Astrocyte of the spinal cord (primary cell): Measurements from ENCODE around the gene SAMD9.
"Not testable (repeated sequence)": the region's sequence is repeated elsewhere in the genome, so short reads cannot be mapped to it uniquely, and the experiment has no call there.

Experiments
- DNase-seq: peaks from one replicate; pipeline ENCODE4 v3.0.0; 2011; ENCODE audit warnings: low read depth, low spot score
- H3K4me3 ChIP-seq: 2 replicates; pipeline ENCODE4 v1.5.1; 2011; ENCODE audit warnings: low read depth, mild to moderate bottlenecking, low read length, moderate library complexity
- in situ Hi-C: cut with HindIII; loops from 2 replicates; pipeline ENCODE4 v1.10.0; 2017; ENCODE audit warnings: low sequenced_read_pairs
- TF ChIP-seq, protein P1 (sequence below): IDR thresholded peaks from 2 replicates; pipeline ENCODE4 v1.5.1; 2012; ENCODE audit warnings: low read depth, mild to moderate bottlenecking, low read length, inconsistent platforms

The SAMD9 gene

DNA sequence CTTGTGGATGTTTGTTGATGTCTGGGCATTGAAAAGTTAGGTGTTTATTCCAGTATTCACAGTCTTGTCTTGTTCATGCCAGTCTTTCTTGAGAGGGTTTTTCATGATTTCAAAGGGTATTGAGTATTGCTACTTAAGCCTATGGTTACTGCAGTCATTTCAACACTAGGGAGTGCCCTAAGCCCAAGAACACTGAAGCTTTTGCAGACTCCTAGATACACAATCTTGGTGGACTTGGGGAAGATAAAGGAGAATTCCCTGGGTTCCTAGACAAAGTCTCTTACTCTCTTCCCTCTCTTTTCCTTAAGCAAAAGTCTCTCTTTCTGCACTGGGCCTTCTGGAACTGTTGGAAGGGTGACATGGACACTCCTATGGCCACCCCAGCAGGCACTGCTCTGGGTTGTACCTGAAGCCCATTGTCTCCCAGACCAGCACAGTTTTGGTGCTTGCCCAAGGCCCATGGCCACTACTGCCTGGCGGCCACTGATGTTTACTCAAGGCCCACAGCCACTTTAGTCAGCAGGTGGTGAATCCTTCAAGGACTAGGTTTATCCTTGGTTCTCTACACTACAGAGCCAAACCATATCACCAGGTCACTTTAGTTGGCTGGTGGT is 24.9 kb downstream of the SAMD9 start:
- TF ChIP-seq, protein P1, sequence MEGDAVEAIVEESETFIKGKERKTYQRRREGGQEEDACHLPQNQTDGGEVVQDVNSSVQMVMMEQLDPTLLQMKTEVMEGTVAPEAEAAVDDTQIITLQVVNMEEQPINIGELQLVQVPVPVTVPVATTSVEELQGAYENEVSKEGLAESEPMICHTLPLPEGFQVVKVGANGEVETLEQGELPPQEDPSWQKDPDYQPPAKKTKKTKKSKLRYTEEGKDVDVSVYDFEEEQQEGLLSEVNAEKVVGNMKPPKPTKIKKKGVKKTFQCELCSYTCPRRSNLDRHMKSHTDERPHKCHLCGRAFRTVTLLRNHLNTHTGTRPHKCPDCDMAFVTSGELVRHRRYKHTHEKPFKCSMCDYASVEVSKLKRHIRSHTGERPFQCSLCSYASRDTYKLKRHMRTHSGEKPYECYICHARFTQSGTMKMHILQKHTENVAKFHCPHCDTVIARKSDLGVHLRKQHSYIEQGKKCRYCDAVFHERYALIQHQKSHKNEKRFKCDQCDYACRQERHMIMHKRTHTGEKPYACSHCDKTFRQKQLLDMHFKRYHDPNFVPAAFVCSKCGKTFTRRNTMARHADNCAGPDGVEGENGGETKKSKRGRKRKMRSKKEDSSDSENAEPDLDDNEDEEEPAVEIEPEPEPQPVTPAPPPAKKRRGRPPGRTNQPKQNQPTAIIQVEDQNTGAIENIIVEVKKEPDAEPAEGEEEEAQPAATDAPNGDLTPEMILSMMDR, result peak; percentile 63
- in situ Hi-C loops, result no loop called here
- H3K4me3 ChIP-seq, result no peak overlapping the region
- peak; percentile 41 for DNase-seq

DNA sequence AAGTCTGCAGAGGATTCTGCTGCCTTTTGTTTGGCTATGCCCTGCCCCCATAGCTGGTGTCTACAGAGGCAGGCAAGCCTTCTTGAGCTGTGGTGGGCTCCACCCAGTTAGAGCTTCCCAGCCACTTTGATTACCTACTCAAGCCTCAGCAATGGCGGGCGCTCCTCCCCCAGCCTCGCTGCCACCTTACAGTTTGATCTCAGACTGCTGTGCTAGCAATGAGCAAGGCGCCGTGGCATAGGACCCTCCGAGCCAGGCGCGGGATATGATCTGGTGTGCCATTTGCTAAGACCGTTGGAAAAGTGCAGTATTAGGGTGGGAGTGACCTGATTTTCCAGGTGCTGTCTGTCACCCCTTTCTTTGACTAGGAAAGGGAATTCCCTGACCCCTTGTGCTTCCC is 44.4 kb downstream of the SAMD9 start:
- H3K4me3 ChIP-seq, in situ Hi-C loops, DNase-seq: not testable (repeated sequence)

DNA sequence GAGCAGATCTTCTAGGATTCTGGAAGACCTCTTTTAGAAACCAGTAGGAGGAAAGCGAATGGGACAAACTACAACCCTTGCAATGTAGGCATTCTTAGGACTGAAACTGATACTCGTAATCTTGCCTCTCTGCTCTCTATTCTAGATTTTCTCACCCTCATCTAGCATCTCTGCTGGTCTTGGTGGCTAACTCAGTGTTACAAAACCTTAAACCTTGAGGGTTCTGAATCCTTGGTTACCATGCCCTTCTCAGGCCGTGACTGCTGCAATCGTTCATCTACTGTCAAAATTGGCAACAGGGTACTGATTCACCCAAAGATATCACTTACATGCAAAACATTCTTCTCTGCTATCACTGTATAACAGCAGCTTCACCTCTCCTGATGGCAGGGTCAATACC is 55.2 kb downstream of the SAMD9 start:
- in situ Hi-C loops, result no loop called here
- TF ChIP-seq, protein P1, result no peak
- no peak overlapping the region for H3K4me3 ChIP-seq
- no peak for DNase-seq

DNA sequence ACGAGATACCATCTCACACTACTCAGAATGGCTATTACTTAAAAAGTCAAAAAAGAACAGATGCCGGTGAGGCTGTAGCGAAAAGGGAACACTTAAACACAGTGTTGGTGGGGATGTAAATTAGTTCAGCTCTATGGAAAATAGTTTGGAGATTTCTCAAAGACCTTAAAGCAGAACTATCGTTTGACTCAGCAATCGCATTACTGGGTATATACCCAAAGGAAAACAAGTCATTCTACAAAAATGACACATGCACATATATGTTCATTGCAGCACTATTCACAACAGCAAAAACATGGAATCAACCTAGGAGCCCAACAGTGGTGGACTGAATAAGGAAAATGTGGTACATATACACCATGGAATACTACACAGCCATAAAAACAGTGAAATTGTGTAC is 56.9 kb downstream of the SAMD9 start:
- no peak overlapping the region for H3K4me3 ChIP-seq
- in situ Hi-C loops, result no loop called here
- no peak for DNase-seq
- TF ChIP-seq, protein P1, result no peak

DNA sequence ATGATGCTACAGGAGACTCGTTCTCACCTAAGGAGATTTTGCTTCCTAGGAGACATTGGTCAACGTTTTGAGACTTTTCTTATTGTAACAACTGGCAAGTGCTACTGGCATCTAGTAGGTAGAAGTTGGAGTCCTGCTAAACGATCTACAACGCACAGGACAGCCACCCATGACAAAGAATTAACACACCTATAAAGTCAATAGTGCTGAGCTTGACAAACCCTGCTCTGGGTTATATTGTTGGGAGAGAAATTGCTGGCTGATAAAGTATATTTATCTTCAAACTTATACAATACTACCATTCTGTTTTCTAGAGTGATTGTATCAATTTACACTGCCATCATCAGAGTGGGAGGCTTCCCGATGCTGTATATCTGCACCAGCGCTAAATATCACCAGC is 57.8 kb downstream of the SAMD9 start:
- in situ Hi-C loops, result no loop called here
- H3K4me3 ChIP-seq, result no peak overlapping the region
- TF ChIP-seq, protein P1, result no peak
- no peak for DNase-seq

DNA sequence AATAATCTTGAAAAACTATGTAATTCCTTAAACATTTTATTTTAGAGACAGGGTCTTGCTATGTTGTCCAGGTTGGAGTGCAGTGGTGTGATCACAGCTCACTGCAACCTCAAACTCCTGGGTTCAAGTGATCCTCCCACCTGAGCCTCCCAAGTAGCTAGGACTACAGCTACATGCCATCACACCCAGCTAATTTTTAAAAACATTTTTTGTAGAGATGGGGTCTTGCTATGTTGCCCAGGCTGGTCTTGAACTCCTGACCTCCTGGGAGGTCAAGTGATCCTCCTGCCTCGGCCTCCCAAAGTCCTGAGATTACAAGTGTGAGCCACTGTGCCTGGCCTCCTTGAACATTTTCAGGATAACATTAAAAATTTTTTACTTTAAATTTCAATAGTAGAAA is 61.2 kb downstream of the SAMD9 start:
- DNase-seq, in situ Hi-C loops, H3K4me3 ChIP-seq: not testable (repeated sequence)

DNA sequence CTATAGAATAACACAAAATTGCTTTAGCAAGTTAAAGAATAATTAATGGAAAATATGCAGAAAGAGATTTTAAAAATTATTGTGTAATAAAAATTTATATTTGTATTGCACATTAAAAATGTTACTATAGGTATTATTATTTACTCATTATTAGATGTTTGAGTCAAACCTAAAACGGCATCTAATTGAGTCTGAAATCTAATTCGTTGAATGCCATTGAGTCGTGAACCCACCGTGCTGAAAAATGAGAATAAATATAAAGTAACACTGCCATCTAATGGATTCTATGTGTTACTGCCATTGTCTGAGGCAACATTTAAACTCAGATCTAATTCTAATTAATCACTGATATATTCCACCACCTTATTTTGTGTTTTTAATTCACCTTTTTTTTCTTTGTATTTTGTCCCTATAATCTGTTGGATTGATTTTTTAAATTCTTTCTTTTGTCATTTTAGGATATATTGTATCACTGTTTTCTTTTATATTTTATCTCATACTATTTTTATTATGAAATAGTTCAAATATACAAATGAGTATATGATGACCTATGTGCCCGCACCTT is 62.2 kb downstream of the SAMD9 start:
- in situ Hi-C loops, result no loop called here
- peak; percentile 60 for DNase-seq
- TF ChIP-seq, protein P1, result peak; percentile 60

DNA sequence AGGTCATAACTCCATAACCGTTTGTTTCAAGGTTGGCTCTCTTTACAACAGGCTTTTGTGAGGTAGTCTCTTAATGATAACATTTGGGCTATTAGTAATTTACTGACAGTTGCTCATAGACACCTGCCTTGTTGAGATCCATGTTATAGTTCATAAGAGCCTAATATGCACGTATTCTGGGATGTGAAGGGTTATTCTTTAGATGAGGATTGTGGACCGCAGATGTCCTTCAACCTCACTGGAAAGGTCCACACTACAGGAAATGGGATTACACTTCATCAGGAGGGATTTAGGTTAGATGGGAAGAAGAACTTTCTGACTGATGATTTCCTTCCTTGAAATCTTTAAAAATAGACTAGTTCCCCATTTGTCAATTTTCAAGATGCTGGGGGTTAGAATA is 62.8 kb downstream of the SAMD9 start:
- TF ChIP-seq, protein P1, result no peak
- in situ Hi-C loops, result no loop called here
- no peak for DNase-seq
- no peak overlapping the region for H3K4me3 ChIP-seq

More for the DNA sequence above, 62.2 kb downstream of the SAMD9 start:
- H3K4me3 ChIP-seq, result no peak overlapping the region
